Frontal cortex (tissue), 1 donor: ENCODE data around the gene CYP2U1. TPM values are rescaled to one million over a fixed set of nuclear protein-coding genes. Genes with fewer than 3 reads are reported as not detected.

Experiments
- total RNA-seq: library from RNA; depleted of rRNA; stranded (reverse); fragments of >200 nt; gene quantifications from one replicate; pipeline ENCODE4 v1.2.3, GENCODE V29; 2014

CYP2U1 gene
- total RNA-seq, 1 donor from 2014 or later, result 11.4 TPM

Other genes with a start within 250 kb of the CYP2U1 start
- 115 TPM for gene PAPSS1, start 211.3 kb upstream of the CYP2U1 start, total RNA-seq
- gene SGMS2, start 106.6 kb upstream of the CYP2U1 start, total RNA-seq, result 0.41 TPM
- 10.6 TPM for gene HADH, start 58.3 kb downstream of the CYP2U1 start, total RNA-seq
- 6.1 TPM for gene LEF1, start 237.4 kb downstream of the CYP2U1 start, total RNA-seq